ENCODE results near the gene SUSD4.
"Not testable (repeated sequence)": the region's sequence is repeated elsewhere in the genome, so short reads cannot be mapped to it uniquely, and the experiment has no call there.

SUSD4 gene

DNA sequence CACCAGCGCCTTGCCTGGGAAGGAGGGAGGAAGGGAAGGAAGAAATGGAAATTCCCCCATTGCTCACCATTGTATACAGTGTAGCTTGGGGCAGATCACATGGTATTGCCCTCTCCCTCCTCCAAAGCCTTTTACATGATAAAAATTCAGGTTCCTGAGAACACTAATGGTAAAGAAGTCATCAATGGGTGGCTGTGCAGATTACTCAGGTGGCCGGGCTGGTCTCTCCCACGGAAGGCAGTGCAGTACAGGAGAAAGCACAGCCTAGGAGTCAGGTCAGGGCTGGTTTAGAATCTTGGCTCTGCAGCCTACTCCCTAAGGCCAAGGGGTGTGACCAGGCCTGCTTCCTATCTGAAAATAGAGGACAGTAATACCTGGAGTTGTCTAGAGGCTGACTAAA is 107.9 kb downstream of the SUSD4 start:
- DNase-seq (ENCODE audit: low read depth in 1 of 2, low spot score in 1 of 2) = no peak

GRCh38 chr1:223253916-223254315 is 110.1 kb downstream of the SUSD4 start:
- no peak for DNase-seq (ENCODE audit: low read depth in 1 of 2, low spot score in 1 of 2)

- not testable (repeated sequence) for DNase-seq (ENCODE audit: low read depth in 1 of 2, low spot score in 1 of 2)
These were observed 112.6 kb downstream of the SUSD4 start for GRCh38 chr1:223251387-223251786.

DNA sequence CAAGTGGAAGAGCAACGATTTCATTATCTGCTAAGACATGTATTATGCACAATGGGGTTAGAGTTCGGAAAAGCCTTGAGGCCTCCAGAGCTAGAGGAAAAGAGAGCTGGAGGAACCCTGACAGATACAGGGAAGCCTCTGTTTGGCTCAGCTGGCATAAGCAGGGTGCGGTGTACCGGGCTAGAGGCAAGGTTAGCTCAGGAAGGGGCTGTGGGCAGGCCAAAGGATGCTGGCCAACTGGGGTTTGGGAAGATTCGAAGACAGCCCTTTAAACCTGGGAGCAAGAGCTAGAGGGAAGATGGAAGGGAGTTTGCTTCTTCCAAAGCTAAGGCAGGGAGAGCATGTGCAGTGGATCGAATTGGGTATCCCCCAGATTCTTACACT is 113.4 kb downstream of the SUSD4 start:
- DNase-seq (ENCODE audit: low read depth in 1 of 2, low spot score in 1 of 2) = no peak

- no peak for DNase-seq (ENCODE audit: low read depth in 1 of 2, low spot score in 1 of 2)
These were observed 113.9 kb downstream of the SUSD4 start for GRCh38 chr1:223249854-223250631.

DNA sequence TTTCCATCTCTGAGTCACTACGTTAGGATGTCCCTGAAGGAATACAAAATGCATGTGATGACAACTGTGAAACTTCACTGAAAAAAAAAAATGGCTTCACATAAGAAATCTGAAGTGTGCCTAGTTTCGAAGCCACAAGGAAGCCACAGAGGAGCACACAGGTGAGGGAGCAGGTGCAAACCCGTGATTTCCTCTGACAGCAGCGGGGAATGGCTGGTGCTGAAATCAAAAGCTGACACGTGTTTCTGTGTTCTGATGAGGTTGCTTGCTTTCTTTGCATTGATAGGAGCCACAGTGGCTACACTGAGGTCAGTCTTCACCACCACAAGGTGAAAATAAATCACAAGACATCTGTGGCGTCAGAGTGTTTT is 115.2 kb downstream of the SUSD4 start:
- DNase-seq (ENCODE audit: low read depth in 1 of 2, low spot score in 1 of 2) = no peak

DNA sequence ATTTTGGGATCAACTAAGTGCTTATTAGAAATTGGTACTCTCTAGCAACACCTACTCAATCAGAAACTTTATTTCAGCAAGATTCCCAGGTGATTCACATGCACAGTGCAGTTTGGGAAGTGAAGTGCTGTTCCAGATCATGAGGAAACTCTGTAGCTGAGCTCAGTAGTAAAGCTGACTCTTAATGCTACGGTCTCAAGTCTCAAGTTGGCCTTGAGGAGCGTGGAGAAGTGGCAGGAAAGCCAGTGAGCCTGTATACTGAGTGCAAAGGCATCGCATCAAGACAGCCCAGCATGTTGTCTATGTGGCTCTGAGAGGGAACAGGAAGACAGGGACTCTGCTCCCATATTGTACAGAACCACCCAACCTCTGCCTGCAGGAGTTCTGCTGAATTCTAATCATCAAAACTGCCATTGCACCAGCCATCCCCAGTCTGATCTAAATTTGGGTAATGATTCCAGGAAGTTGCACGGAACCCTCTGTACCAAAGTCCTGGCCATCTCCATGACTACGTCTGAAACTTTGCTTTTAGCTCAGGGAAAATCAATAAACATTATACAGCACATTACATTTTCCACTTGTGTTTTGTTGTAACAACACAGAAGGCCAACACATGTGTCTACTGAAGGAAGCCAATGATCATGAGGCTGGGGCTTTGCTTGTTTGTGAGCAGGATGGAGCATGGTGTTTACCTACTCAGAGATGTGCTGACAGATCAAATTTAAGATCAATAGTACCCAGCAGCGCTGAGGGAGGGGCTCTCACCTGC is 115.8 kb downstream of the SUSD4 start:
- no peak for DNase-seq (ENCODE audit: low read depth in 1 of 2, low spot score in 1 of 2)

DNA sequence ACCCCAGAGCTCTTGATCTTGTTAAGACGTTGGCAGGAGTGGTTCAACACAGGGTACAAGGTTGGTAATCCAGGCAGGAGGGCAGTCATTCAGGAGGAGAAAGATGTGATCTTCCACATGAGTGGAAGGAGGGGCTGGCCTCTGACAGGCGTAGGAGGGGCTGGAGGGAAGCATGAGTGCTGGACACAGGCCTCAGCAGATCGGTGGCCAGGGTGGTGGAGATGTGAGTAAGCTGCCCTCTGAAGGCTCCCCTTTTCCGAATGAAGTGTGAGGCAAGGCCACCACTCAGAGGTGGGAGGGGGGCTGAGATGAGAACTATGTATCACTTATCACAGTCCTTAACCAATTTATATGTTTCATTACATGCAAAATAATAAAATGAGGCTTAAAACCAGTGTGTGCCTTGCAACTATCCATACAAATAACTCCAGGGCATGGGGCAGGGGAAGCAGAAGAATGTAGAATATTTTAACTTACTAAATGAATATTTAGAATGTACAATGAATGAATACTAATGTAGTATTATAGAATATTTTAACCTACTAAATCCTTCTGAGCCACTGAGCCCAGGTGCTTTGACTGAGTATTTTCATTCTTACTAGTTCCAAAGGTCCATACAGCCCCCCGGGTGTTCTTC is 117.4 kb downstream of the SUSD4 start:
- DNase-seq (ENCODE audit: low read depth in 1 of 2, low spot score in 1 of 2) = no peak

GRCh38 chr1:223245983-223246382 is 118.0 kb downstream of the SUSD4 start:
- no peak for DNase-seq (ENCODE audit: low read depth in 1 of 2, low spot score in 1 of 2)

- DNase-seq (ENCODE audit: low read depth in 1 of 2, low spot score in 1 of 2) = no peak
These were observed 118.6 kb downstream of the SUSD4 start for GRCh38 chr1:223245411-223245810.

DNA sequence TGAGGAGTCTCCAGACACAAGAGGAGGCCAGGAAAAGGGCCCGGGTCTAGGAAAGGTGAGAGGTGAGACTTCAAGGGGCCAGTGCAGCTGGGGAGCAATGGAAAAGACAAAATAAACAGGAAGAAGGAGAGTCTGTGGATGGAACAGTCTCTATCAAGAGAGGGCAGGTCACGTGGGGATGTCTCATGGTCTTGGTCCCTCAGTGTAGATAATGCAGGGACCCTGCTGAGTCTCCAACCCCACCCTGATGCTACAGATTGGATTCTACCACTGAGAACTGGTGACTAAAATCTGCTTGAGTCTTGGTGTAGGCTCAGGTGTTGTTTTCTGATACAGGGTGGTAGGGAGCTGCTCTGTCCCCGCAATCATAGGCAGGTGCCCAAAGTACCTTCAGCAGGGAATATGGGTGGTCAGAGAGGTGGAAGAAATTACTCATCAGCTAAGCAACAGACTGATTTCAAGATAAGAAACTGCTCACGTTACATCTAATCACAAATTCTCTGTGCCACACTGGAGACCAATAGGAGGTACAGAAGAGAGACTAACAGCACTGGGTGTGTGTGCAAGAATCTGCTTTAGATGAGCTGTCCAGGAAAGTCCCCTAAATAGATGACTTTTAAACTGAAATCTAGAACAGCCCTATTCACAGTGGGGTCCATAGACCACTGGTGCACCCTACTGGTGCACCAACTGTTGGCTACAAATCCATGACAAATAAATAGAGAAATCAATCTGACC is 119.4 kb downstream of the SUSD4 start:
- no peak for DNase-seq (ENCODE audit: low read depth in 1 of 2, low spot score in 1 of 2)

DNA sequence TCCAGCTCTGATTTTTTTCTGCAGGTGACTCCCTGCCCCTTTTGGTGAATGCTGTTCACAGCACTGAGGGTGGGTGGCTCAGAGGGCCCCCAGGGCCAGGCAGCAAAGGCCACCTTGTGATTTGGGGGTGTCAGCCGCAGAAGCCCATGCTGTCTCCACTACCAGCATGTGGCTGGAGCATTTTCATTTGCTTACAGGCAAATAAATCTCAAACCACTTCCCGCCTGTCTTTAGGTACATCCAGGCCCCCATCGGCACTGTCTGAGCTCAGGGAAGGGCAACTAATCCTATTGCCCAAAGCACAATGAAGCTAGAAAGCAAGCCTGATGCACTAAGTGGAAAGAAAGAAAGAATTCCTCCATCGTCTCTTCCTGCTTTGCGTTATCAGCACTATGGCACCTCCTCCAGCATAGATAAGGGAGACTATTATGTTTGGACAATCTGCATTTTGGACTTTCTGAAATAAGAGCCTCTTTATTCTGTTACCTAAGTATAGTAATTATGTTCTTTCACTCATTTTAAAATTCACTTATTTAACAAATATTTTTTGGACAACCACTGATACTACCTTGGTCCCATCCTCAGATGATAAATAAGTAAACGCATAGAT is 120.4 kb downstream of the SUSD4 start:
- no peak for DNase-seq (ENCODE audit: low read depth in 1 of 2, low spot score in 1 of 2)

- DNase-seq (ENCODE audit: low read depth in 1 of 2, low spot score in 1 of 2) = no peak
These were observed 121.0 kb downstream of the SUSD4 start for GRCh38 chr1:223242971-223243370.

- DNase-seq (ENCODE audit: low read depth in 1 of 2, low spot score in 1 of 2) = no peak
These were observed 121.5 kb downstream of the SUSD4 start for GRCh38 chr1:223242382-223242955.

- DNase-seq (ENCODE audit: low read depth in 1 of 2, low spot score in 1 of 2) = no peak
These were observed 123.9 kb downstream of the SUSD4 start for GRCh38 chr1:223240122-223240521.

DNA sequence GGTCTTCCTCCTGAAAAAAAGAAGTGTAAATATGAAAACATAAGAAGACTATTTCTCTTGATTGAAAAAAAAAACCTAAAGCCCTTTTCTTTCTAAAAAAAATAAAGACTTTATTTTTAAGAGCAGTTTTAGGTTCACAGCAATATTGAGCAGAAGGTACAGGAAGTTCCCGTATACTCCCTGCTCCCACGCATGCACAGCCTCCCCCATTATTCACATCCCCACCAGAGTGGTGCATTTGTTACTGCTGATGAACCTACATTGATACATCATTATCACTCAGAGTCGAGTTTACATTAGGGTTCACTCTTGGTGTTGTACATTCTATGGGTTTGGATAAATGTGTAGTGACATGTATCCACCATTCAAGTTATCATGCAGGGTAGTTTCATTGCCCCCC is 128.9 kb downstream of the SUSD4 start:
- no peak for DNase-seq (ENCODE audit: low read depth in 1 of 2, low spot score in 1 of 2)

GRCh38 chr1:223234534-223234933 is 129.4 kb downstream of the SUSD4 start:
- no peak for DNase-seq (ENCODE audit: low read depth in 1 of 2, low spot score in 1 of 2)

- no peak for DNase-seq (ENCODE audit: low read depth in 1 of 2, low spot score in 1 of 2)
These were observed 129.8 kb downstream of the SUSD4 start for GRCh38 chr1:223234170-223234514.

DNA sequence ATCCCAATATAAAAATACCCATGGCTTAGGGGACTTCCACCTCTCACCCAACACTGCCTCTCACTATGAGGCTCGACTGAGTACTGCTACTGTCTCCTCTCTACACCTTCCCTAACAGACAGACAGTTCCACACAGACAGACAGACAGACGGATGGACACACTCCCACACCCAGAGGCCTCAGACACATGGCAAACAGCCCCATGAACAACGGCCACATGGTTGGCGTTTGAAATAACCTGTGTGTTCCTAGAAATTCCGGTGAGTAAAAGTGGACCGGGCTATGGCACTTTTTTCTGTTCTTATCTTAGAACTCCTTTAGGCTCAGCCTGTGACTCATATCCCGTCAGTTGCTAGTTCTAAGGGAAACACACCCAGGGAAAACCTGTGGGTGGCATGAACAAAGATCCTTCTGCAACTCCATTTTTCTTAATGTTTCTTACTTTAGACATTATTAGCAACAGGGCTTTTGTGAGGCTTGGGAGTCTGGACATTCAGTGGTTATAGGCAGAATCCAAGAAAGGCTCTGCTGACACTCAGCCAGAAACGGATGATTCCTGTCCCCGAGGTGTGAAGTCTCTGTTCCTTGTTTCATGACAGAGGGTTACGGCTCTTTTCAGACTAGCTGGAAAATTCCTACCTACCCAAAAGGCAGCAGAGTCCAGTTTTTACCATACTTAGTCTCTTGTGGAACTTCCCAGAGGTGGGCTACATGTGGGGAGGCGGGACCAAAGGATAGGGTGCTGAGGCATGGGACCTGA is 130.4 kb downstream of the SUSD4 start:
- DNase-seq (ENCODE audit: low read depth in 1 of 2, low spot score in 1 of 2) = no peak

- DNase-seq (ENCODE audit: low read depth in 1 of 2, low spot score in 1 of 2) = no peak
These were observed 131.0 kb downstream of the SUSD4 start for GRCh38 chr1:223233019-223233409.
